Parathyroid adenoma (tissue), 2 donors: Measurements from ENCODE around the gene SCAMP5.

Source experiments
- H2AFZ ChIP-seq: fragments of 300-600 bp; sonication (generic); one replicate; pipeline ENCODE4 v1.7.0; 2017; ENCODE audit warnings: antibody characterized with exemption, mild to moderate bottlenecking
- H3K27ac ChIP-seq: fragments of 300-600 bp; sonication (generic); one replicate; pipeline ENCODE4 v1.7.0; 2017
- H3K27me3 ChIP-seq: fragments of 300-600 bp; sonication (generic); one replicate; pipeline ENCODE4 v1.7.0; 2017; ENCODE audit warnings: low read length; ENCODE audit not compliant: control insufficient read depth, insufficient read depth
- H3K36me3 ChIP-seq: fragments of 300-600 bp; sonication (generic); one replicate; pipeline ENCODE4 v1.7.0; 2017; ENCODE audit warnings: low read length; ENCODE audit not compliant: control insufficient read depth, insufficient read depth
- H3K4me1 ChIP-seq: fragments of 300-600 bp; sonication (generic); one replicate; pipeline ENCODE4 v1.7.0; 2017; ENCODE audit warnings: control low read depth
- H3K4me2 ChIP-seq: fragments of 300-600 bp; sonication (generic); one replicate; pipeline ENCODE4 v1.7.0; 2017; ENCODE audit warnings: low read length
- H3K4me3 ChIP-seq: fragments of 300-600 bp; sonication (generic); one replicate; pipeline ENCODE4 v1.7.0; 2017; ENCODE audit warnings: low read depth, low read length
- H3K79me2 ChIP-seq: fragments of 300-600 bp; sonication (generic); one replicate; pipeline ENCODE4 v1.7.0; 2017; ENCODE audit warnings: control low read depth
- H3K9ac ChIP-seq: fragments of 300-600 bp; sonication (generic); one replicate; pipeline ENCODE4 v1.7.0; 2017; ENCODE audit warnings: mild to moderate bottlenecking
- H3K9me3 ChIP-seq: fragments of 300-600 bp; sonication (generic); one replicate; pipeline ENCODE4 v1.7.0; 2017; ENCODE audit warnings: low read length; ENCODE audit not compliant: control insufficient read depth
- CTCF ChIP-seq: fragments of 300-600 bp; sonication (generic); IDR thresholded peaks from one replicate; pipeline ENCODE4 v1.7.0; 2017; ENCODE audit warnings: antibody characterized with exemption, mild to moderate bottlenecking
- donor health status: primary hyperparathyroidism.

SCAMP5 gene

GRCh38 chr15:74978503-74978902 is 16.9 kb upstream of the SCAMP5 start:
- Histone ChIP-seq H3K9ac (no peak overlapping the region), H3K36me3 (no peaks in the 10 kb centered on the region), H2AFZ (no peak overlapping the region), H3K4me2 (no peak overlapping the region), H3K4me3 (no peak overlapping the region), H3K27me3 (no peaks in the 10 kb centered on the region), H3K79me2 (no peaks in the 10 kb centered on the region), H3K27ac (no peak overlapping the region), H3K4me1 (no peaks in the 10 kb centered on the region), H3K9me3 (no peaks in the 10 kb centered on the region)
- TF ChIP-seq CTCF, result no peak

- H3K36me3 ChIP-seq, result no peaks in the 10 kb centered on the region
- no peaks in the 10 kb centered on the region for H3K79me2 ChIP-seq
- H3K9ac ChIP-seq, result no peak overlapping the region
- no peak overlapping the region for H3K4me2 ChIP-seq
- H3K27me3 ChIP-seq, result no peaks in the 10 kb centered on the region
- no peak overlapping the region for H3K4me3 ChIP-seq
- no peaks in the 10 kb centered on the region for H3K4me1 ChIP-seq
- no peaks in the 10 kb centered on the region for H3K9me3 ChIP-seq
- H2AFZ ChIP-seq, result no peak overlapping the region
- no peak overlapping the region for H3K27ac ChIP-seq
- TF ChIP-seq CTCF, result no peak
Measured at GRCh38 chr15:74982183-74982582, 13.2 kb upstream of the SCAMP5 start.

GRCh38 chr15:74983725-74984231 is 11.6 kb upstream of the SCAMP5 start:
- Histone ChIP-seq H3K27ac (no peak overlapping the region), H2AFZ (no peak overlapping the region), H3K9ac (no peak overlapping the region), H3K4me2 (no peak overlapping the region), H3K36me3 (no peaks in the 10 kb centered on the region), H3K4me3 (no peak overlapping the region), H3K4me1 (peaks cover 4% of the 10 kb centered on the region), H3K27me3 (no peaks in the 10 kb centered on the region), H3K79me2 (no peaks in the 10 kb centered on the region), H3K9me3 (no peaks in the 10 kb centered on the region)
- TF ChIP-seq CTCF, result no peak

- no peak overlapping the region for H2AFZ ChIP-seq
- H3K4me2 ChIP-seq, result no peak overlapping the region
Measured at GRCh38 chr15:74988007-74988800, 7.2 kb upstream of the SCAMP5 start.

More at GRCh38 chr15:74988007-74988800, 7.2 kb upstream of the SCAMP5 start:
- peak; percentile 56 for TF ChIP-seq CTCF
- Histone ChIP-seq H3K36me3 (no peaks in the 10 kb centered on the region), H3K9ac (no peak overlapping the region), H3K4me3 (no peak overlapping the region), H3K9me3 (no peaks in the 10 kb centered on the region), H3K27ac (no peak overlapping the region), H3K79me2 (no peaks in the 10 kb centered on the region), H3K27me3 (no peaks in the 10 kb centered on the region), H3K4me1 (peaks cover 4% of the 10 kb centered on the region)
